ENCODE measurements around the gene EFCAB12. TPM values are rescaled to one million over a fixed set of nuclear protein-coding genes. Genes with fewer than 3 reads are reported as not detected.
"Not testable (repeated sequence)": the region's sequence is repeated elsewhere in the genome, so short reads cannot be mapped to it uniquely, and the experiment has no call there.

Gene EFCAB12
- total and polyA plus RNA-seq, 9 donors, result 0.04 to 0.41 (median 0.10) TPM

DNA sequence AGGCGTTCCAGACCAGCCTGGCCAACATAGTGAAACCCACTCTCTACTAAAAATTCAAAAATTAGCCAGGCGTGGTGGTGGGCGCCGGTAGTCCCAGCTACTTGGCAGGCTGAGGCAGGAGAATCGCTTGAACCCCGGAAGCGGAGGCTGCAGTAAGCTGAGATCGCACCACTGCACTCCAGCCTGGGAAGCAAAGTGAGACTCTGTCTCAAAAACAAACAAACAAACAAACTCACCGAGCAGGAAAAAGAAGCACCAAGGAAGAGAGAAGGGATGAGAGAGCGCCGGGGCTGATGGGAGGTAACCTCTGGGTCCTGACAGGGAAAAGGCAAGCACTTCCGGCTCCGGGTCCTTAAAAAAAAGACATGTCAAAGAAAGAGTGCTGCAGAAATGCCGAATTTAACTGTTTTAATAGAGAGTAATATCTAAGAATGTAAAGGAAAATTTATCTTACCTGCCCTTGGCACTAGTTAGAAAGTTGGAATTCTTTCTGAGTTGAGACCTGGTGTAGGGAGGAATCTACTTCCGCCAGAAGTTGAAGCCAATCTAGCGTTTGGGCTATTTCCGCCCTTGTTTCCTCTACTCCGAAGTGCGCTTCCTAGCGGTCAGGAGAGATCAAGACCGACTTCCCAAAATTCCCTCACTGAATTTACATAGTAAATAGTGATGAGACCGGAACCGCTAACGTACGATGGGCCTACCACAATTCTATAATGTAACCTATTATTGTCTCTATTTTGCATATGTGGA, 29.1 kb downstream of the EFCAB12 start:
- Histone ChIP-seq H3K36me3 (ENCODE audit: control insufficient read depth, insufficient read depth, low read length) (peaks cover 7% of the 10 kb centered on the region), H3K27me3 (ENCODE audit: control insufficient read depth, insufficient read depth, low read length) (no peaks in the 10 kb centered on the region), H3K9me3 (replicated peaks; ENCODE audit: control insufficient read depth, low read depth, low read length) (no peaks in the 10 kb centered on the region), H3K4me3 (ENCODE audit: low read length) (peak overlapping the region; percentile 84), H3K4me1 (ENCODE audit: control insufficient read depth, insufficient read depth, low read length) (peaks cover 9% of the 10 kb centered on the region), H3K27ac (ENCODE audit: low read length) (peak overlapping the region; percentile 69)
- 0% methylated on average over 8 of the region's 25 CpGs for WGBS (ENCODE audit: insufficient coverage)
- peak; percentile 99 for DNase-seq

DNA sequence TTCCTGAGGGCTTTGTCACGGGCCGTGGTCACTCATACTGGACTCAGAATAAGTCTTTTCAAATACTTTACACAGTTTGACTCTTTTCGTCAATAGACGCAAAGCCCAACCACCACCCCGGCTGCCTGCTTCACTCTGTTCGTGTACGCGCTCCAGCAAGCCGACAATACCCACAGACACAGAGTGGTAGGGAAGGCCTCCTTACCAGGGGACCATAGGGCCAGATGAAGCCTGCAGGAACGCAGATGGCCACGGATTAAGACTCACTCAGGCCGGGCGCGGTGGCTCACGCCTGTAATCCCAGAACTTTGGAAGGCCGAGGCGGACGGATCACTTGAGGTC, 29.7 kb downstream of the EFCAB12 start:
- H3K27ac ChIP-seq (ENCODE audit: low read length), result peak overlapping the region; percentile 69

DNA sequence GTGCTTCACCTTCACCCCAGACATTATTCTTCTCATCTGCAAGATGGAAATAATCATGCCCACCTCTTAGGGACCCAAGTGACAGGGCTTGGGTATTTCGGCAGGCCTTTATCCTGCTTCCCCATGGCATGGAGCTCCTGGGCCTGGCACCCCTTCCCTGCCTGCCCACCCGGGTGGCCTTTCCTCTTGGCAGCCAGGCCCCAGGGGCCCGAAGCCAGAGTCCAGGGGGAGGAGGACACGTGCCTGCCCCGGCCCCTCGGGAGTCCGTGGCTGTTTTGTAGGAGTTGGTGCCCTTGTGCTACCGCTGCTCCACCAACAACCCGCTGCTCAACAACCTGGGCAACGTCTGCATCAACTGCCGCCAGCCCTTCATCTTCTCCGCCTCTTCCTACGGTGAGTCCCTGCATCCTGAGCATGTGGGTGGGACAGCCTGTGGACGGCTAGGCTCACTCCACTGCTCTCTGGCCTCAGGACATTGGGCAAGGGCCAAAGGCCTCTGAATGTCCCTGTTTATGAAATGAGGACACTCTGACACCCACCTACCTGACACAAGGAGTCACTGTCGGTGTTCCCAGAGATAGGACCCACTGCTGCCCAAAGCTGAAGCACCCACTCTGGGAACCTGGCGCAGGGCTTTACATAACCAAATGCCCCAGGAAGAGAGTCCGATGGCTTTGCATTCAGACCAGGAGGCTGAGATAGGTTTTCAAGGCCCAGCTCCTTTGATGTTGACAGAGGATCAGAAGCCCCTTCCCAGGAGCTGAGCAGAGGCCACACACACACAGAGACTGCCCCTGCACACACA, 34.5 kb downstream of the EFCAB12 start:
- H3K4me3 ChIP-seq (ENCODE audit: low read length); DNase-seq; H3K27ac ChIP-seq (ENCODE audit: low read length); H3K9me3 ChIP-seq (replicated peaks; ENCODE audit: control insufficient read depth, low read depth, low read length); H3K27me3 ChIP-seq (ENCODE audit: control insufficient read depth, insufficient read depth, low read length): not testable (repeated sequence)
- WGBS (ENCODE audit: insufficient coverage), result 58% methylated on average over 2 of the region's 17 CpGs
- Histone ChIP-seq H3K4me1 (ENCODE audit: control insufficient read depth, insufficient read depth, low read length) (peaks cover 12% of the 10 kb centered on the region), H3K36me3 (ENCODE audit: control insufficient read depth, insufficient read depth, low read length) (peaks cover 39% of the 10 kb centered on the region)

More for the DNA sequence above, 29.7 kb downstream of the EFCAB12 start:
- no peaks in the 10 kb centered on the region for H3K27me3 ChIP-seq (ENCODE audit: control insufficient read depth, insufficient read depth, low read length)
- H3K4me3 ChIP-seq (ENCODE audit: low read length), result peak overlapping the region; percentile 84
- DNase-seq, result no peak
- peaks cover 7% of the 10 kb centered on the region for H3K36me3 ChIP-seq (ENCODE audit: control insufficient read depth, insufficient read depth, low read length)
- 0% methylated on average over 11 of the region's 18 CpGs for WGBS (ENCODE audit: insufficient coverage)
- no peaks in the 10 kb centered on the region for H3K9me3 ChIP-seq (replicated peaks; ENCODE audit: control insufficient read depth, low read depth, low read length)
- peaks cover 9% of the 10 kb centered on the region for H3K4me1 ChIP-seq (ENCODE audit: control insufficient read depth, insufficient read depth, low read length)

DNA sequence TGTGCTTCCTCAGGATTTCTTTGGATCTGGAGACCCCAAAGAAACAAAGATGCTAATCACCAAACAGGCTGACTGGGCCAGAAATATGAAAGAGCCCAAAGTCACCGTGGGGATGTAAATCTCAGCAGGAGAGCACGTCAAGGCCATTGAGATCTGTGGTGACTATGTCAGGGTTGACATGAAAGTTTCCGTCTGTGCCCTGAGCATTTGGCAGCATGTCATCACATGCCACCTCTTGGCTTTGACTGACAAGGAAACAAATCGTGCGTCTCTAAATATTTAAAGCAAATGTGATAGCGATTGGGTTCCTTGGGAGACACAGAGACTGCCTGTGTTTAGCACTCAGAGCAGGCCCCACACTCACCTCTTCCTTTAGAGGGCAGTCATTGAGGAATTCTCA, 35.2 kb downstream of the EFCAB12 start:
- Histone ChIP-seq H3K9me3 (replicated peaks; ENCODE audit: control insufficient read depth, low read depth, low read length) (no peaks in the 10 kb centered on the region), H3K27me3 (ENCODE audit: control insufficient read depth, insufficient read depth, low read length) (no peaks in the 10 kb centered on the region), H3K4me1 (ENCODE audit: control insufficient read depth, insufficient read depth, low read length) (peaks cover 6% of the 10 kb centered on the region), H3K4me3 (ENCODE audit: low read length) (no peak overlapping the region), H3K36me3 (ENCODE audit: control insufficient read depth, insufficient read depth, low read length) (peaks cover 39% of the 10 kb centered on the region), H3K27ac (ENCODE audit: low read length) (no peak overlapping the region)
- WGBS (ENCODE audit: insufficient coverage), result 88% methylated on average over 6 of the region's 6 CpGs
- no peak for DNase-seq

DNA sequence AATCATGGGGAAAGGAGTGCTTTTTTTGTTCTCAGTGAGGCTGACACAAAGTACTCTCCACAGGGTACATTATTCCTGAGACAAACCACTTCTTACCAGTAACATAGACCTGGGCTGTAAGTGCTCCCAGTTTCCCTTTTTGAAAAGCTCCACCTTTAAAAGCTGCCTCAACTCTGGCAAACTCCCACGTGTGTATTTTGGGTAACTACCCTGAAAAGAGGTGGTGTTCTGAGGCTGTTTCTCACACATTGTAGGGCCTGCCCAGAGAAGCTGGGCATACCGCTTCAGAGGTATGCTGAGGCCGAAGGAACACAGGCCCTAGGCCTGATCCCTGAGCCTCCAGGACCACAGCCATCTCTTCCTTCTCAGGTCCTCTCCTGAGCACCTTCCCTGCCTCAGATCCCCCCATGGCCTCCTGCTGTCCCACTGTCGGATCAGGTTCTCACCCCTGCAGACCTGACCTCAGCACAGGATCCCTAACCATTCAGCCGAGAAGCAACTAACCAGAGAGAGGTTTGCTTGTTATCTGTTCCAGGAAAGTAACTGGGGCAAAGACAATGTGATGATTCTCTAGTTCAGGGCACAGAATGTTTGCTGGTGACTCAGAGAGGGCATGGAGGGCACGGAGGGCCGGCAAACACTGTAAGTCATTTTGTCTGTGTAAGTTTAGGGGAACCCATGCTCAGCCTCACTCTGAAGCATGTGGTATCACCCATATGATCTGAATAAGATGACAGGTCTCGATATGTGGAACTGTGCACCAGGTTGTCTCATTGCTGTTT, 36.1 kb downstream of the EFCAB12 start:
- not testable (repeated sequence) for H3K27me3 ChIP-seq (ENCODE audit: control insufficient read depth, insufficient read depth, low read length)
- WGBS (ENCODE audit: insufficient coverage), result 100% methylated on average over 2 of the region's 8 CpGs
- peaks cover 47% of the 10 kb centered on the region for H3K36me3 ChIP-seq (ENCODE audit: control insufficient read depth, insufficient read depth, low read length)

DNA sequence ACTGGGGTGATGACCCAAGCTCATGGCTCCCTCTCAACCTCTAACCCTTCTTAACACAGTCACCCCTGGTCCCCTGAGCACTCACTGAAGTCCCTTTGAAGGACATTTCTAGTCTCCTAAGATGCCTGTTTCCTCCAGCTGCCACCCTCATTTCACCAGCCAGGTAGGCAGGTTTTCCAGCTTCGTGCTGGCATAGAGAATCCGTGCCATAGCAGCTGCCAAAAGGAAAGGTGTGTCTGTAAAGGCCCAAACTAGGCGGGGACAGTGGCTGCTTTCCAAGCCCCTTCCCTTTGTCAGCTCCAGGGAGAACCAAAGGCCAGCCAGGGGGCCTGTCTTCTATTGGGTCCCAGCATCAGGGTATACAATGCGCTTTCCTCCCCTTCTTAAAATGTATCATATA, 36.9 kb downstream of the EFCAB12 start:
- H3K4me3 ChIP-seq (ENCODE audit: low read length); H3K4me1 ChIP-seq (ENCODE audit: control insufficient read depth, insufficient read depth, low read length); H3K27me3 ChIP-seq (ENCODE audit: control insufficient read depth, insufficient read depth, low read length); H3K27ac ChIP-seq (ENCODE audit: low read length); DNase-seq; H3K9me3 ChIP-seq (replicated peaks; ENCODE audit: control insufficient read depth, low read depth, low read length): not testable (repeated sequence)
- 83% methylated on average over 2 of the region's 4 CpGs for WGBS (ENCODE audit: insufficient coverage)
- H3K36me3 ChIP-seq (ENCODE audit: control insufficient read depth, insufficient read depth, low read length), result peaks cover 47% of the 10 kb centered on the region

More for the DNA sequence above, 36.1 kb downstream of the EFCAB12 start:
- not testable (repeated sequence) for H3K27ac ChIP-seq (ENCODE audit: low read length); H3K9me3 ChIP-seq (replicated peaks; ENCODE audit: control insufficient read depth, low read depth, low read length); DNase-seq; H3K4me3 ChIP-seq (ENCODE audit: low read length); H3K4me1 ChIP-seq (ENCODE audit: control insufficient read depth, insufficient read depth, low read length)

DNA sequence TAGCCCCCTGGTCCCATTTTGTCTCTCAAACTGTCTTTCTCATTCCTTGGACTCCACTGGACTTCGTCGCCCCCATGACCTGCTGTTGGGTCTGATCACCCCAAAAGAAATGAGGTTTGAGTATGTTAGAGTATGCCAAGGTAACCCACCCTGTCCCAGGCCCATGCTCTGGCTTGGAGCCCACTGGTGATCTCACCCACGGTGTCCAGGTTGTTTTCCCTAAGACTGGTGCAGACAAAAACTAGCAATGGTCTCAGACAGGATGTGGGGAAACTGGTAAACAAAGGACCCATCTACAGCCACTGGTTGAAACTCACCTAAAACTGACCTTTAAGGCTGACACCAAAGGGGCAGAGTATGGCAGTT, 38.9 kb downstream of the EFCAB12 start:
- Histone ChIP-seq H3K4me3 (ENCODE audit: low read length) (no peak overlapping the region), H3K9me3 (replicated peaks; ENCODE audit: control insufficient read depth, low read depth, low read length) (no peaks in the 10 kb centered on the region), H3K36me3 (ENCODE audit: control insufficient read depth, insufficient read depth, low read length) (peaks cover 47% of the 10 kb centered on the region), H3K4me1 (ENCODE audit: control insufficient read depth, insufficient read depth, low read length) (peaks cover 2% of the 10 kb centered on the region), H3K27ac (ENCODE audit: low read length) (peak overlapping the region; percentile 76), H3K27me3 (ENCODE audit: control insufficient read depth, insufficient read depth, low read length) (no peaks in the 10 kb centered on the region)
- WGBS (ENCODE audit: insufficient coverage), result 86% methylated on average over 1 of the region's 3 CpGs
- DNase-seq, result no peak

DNA sequence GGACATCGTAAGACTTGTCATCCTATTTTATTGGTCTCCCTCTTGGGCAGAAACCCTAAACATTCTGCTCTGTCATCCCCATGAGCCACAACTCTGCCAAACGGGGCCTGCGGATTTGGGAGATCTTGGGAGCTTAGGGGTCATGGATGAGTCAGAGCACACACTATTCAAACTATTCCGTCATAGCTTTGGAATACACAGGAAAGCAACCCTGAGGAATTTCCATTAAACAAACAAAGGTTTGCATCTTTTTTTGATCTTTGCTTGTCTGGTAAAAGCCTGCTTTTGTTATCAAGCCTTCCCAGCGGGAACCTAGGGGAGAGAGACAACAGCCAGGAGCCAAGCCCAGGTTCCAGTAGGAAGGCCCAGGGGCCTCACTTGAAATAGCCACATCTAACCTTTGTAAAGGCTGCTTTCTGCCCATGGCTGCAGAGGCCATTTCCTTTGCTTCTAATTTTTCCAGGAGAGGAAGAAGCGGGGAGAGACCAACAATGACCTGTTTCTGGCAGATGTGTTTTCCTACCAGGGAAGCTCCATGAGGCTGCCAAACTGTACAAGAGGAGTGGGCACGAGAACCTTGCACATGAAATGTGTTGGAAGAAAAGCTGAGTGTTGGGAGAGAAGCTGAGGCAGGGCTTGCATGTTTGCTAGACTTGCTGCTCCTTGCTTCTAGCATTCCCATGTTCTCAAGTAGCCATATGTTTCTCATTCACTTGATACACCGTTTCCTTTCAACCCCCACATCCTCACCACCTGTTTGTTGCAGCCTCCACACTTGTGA, 39.5 kb downstream of the EFCAB12 start:
- DNase-seq; H3K9me3 ChIP-seq (replicated peaks; ENCODE audit: control insufficient read depth, low read depth, low read length); H3K4me1 ChIP-seq (ENCODE audit: control insufficient read depth, insufficient read depth, low read length); H3K4me3 ChIP-seq (ENCODE audit: low read length); H3K27me3 ChIP-seq (ENCODE audit: control insufficient read depth, insufficient read depth, low read length): not testable (repeated sequence)
- Histone ChIP-seq H3K36me3 (ENCODE audit: control insufficient read depth, insufficient read depth, low read length) (peaks cover 47% of the 10 kb centered on the region), H3K27ac (ENCODE audit: low read length) (peak overlapping the region; percentile 76)
- WGBS (ENCODE audit: insufficient coverage), result 25% methylated on average over 2 of the region's 8 CpGs

DNA sequence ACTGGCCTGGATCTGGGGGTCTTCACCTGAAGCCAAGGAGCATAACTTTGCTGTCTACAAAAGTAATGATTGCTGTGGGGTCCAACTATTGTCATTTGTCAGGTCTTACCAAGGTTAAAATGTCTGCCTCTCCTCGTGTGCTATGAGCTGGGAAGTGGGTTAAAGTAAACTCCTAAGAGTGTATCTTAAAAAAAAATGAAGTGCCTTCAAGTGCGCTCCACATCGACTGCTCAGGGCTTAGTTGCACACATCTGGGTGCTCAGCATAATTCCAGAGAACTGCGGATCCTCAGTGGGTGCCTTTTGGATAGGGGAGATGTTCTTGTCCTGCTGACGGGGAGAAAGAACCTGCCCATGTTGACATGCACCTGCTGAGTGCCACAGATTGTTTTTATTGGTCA, 40.9 kb downstream of the EFCAB12 start:
- Histone ChIP-seq H3K4me3 (ENCODE audit: low read length) (no peak overlapping the region), H3K9me3 (replicated peaks; ENCODE audit: control insufficient read depth, low read depth, low read length) (no peaks in the 10 kb centered on the region), H3K36me3 (ENCODE audit: control insufficient read depth, insufficient read depth, low read length) (peaks cover 39% of the 10 kb centered on the region), H3K27ac (ENCODE audit: low read length) (peak overlapping the region; percentile 72), H3K27me3 (ENCODE audit: control insufficient read depth, insufficient read depth, low read length) (no peaks in the 10 kb centered on the region), H3K4me1 (ENCODE audit: control insufficient read depth, insufficient read depth, low read length) (peaks cover 6% of the 10 kb centered on the region)
- DNase-seq, result no peak
- 86% methylated on average over 5 of the region's 5 CpGs for whole genome bisulfite sequencing (ENCODE audit: insufficient coverage)

Data from muscle of leg (tissue), 11 donors.